ENCODE measurements around the gene ZNF674. TPM values are rescaled to one million over a fixed set of nuclear protein-coding genes. Genes with fewer than 3 reads are reported as not detected.

ZNF674 gene
- polyA plus RNA-seq, 1 donor from 2014 or later, result 10.8 TPM

DNA sequence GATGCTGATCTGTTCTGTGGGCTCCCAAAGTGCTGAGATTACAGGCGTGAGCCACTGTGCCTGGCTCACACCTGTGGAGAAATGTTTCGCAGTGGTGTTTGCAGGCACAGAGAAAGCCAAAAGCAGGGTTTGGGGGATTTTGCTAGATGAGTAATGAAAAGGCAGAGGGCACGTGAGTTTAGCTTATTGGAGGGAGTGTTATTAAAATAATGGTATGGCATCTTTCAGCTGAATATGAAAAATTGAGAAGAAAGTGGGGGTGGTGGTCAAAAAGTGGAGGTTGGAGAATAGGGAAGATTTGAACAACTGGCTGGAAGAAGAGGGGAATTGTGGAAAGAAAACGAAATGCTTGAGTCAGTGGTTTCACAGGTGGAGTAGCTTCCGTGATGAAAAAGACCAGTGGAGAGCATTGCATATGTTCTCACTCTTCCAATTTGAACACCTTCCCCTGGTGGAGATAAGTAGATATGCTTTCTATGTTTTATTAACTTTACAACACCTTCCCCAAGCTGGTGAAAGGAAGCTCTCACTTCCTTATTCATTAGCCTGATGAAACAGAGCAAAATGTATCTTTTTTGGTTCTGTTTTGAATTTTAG, 27.2 kb upstream of the ZNF674 start (continued):
- no peak for TF ChIP-seq EP300 (conservative IDR thresholded peaks at IDR 0.05; ENCODE audit: poor library complexity, severe bottlenecking)
- no peak for TF ChIP-seq MXI1 (conservative IDR thresholded peaks at IDR 0.05; ENCODE audit: poor library complexity, severe bottlenecking)
- no peak for TF ChIP-seq POLR2AphosphoS5 (IDR thresholded peaks at IDR 0.05)

DNA sequence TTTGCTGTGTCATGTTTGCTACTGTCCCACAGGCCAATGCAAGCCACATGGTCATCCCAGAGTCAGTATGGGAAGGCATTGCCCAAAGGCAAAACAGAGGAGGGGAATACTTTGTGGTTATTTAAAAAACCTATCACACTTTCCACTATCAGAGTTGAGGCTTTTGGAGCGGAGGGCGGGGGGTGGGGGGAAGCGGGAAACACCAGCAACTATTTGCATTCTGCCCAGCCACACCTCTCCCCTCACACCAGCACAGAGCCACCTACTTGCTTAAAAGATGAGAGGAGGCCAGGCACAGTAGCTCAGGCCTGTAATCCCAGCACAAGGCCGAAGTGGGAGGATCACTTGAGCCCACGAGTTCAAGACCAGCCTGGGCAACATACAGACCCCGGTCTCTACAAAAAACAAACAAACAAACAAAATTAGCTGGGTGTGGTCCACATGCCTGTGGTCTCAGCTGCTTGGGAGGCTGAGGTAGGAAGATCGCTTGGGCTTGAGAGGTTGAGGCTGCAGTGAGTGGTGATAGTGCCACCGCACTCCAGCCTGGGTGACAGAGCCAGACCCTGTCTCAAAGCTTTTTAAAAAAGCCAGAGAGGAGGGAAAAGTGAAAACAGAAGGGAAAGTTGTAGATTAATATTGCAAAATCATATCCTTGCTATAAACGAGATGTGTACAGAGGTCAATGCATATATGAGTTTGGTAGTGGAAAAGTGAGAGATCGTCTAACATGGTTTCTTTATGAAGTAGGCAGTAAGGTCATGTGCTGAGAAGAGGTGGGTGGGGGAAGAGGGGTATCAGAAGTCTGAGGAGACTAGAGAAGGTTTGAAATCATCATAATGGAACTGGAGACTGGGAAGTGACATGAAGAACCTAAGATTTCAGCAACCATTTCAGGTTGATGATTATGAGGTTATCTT, 26.5 kb upstream of the ZNF674 start:
- Histone ChIP-seq H3K79me2 (replicated peaks; ENCODE audit: insufficient read depth, low read length) (no peaks in the 10 kb centered on the region), H3K9ac (ENCODE audit: low read length) (no peak overlapping the region), H3K9me2 (ENCODE audit: insufficient read depth, low read length) (no peaks in the 10 kb centered on the region), H3K4me3 (ENCODE audit: low read length) (no peak overlapping the region), H3K27me3 (ENCODE audit: insufficient read depth, low read depth, low read length) (peaks cover 16% of the 10 kb centered on the region), H2AFZ (ENCODE audit: low read depth, low read length) (no peak overlapping the region), H3K27ac (ENCODE audit: low read length) (no peak overlapping the region), H4K20me1 (ENCODE audit: insufficient read depth) (no peaks in the 10 kb centered on the region), H3K4me2 (ENCODE audit: low read length) (no peak overlapping the region), H3K9me3 (ENCODE audit: low read length) (no peaks in the 10 kb centered on the region), H3K36me3 (ENCODE audit: insufficient read depth, low read length) (no peaks in the 10 kb centered on the region), H3F3A (ENCODE audit: insufficient read depth, low read length, poor library complexity, severe bottlenecking) (no peaks in the 10 kb centered on the region)
- no peak for TF ChIP-seq MXI1 (conservative IDR thresholded peaks at IDR 0.05; ENCODE audit: poor library complexity, severe bottlenecking)
- no peak for TF ChIP-seq SMC3 (conservative IDR thresholded peaks at IDR 0.05; ENCODE audit: poor library complexity)
- TF ChIP-seq, protein P1, sequence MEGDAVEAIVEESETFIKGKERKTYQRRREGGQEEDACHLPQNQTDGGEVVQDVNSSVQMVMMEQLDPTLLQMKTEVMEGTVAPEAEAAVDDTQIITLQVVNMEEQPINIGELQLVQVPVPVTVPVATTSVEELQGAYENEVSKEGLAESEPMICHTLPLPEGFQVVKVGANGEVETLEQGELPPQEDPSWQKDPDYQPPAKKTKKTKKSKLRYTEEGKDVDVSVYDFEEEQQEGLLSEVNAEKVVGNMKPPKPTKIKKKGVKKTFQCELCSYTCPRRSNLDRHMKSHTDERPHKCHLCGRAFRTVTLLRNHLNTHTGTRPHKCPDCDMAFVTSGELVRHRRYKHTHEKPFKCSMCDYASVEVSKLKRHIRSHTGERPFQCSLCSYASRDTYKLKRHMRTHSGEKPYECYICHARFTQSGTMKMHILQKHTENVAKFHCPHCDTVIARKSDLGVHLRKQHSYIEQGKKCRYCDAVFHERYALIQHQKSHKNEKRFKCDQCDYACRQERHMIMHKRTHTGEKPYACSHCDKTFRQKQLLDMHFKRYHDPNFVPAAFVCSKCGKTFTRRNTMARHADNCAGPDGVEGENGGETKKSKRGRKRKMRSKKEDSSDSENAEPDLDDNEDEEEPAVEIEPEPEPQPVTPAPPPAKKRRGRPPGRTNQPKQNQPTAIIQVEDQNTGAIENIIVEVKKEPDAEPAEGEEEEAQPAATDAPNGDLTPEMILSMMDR (IDR thresholded peaks at IDR 0.05; ENCODE audit: poor library complexity, severe bottlenecking), result no peak
- no peak for TF ChIP-seq RAD21 (conservative IDR thresholded peaks at IDR 0.05)
- no peak for TF ChIP-seq POLR2AphosphoS5 (IDR thresholded peaks at IDR 0.05)

DNA sequence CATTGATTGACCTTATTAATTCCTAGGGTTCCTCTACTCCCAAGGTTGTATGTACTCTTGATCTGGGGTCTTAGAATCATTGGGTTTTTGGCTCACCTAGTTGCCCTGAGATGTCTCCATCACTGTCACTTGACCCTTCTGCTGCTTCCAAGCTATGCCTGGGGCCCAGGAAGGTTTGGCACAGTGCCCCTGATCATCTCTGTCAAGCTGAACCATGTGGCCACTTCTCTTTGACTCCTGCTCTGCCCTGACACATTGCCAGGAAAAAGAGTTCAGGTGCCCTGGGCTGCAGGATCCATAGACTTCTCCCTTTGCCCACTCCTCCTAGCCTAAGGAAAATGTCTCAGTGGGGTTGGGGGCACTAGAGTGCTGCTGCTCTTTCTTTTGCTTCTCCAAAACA, 24.4 kb upstream of the ZNF674 start:
- Histone ChIP-seq H3K9me2 (ENCODE audit: insufficient read depth, low read length) (no peaks in the 10 kb centered on the region), H3F3A (ENCODE audit: insufficient read depth, low read length, poor library complexity, severe bottlenecking) (no peaks in the 10 kb centered on the region), H2AFZ (ENCODE audit: low read depth, low read length) (no peak overlapping the region), H3K9ac (ENCODE audit: low read length) (no peak overlapping the region), H3K9me3 (ENCODE audit: low read length) (no peaks in the 10 kb centered on the region), H4K20me1 (ENCODE audit: insufficient read depth) (no peaks in the 10 kb centered on the region), H3K36me3 (ENCODE audit: insufficient read depth, low read length) (no peaks in the 10 kb centered on the region), H3K4me2 (ENCODE audit: low read length) (no peak overlapping the region), H3K79me2 (replicated peaks; ENCODE audit: insufficient read depth, low read length) (no peaks in the 10 kb centered on the region), H3K4me3 (ENCODE audit: low read length) (no peak overlapping the region), H3K27me3 (ENCODE audit: insufficient read depth, low read depth, low read length) (peaks cover 8% of the 10 kb centered on the region), H3K27ac (ENCODE audit: low read length) (no peak overlapping the region)
- TF ChIP-seq EZH2 (IDR thresholded peaks at IDR 0.05; ENCODE audit: borderline replicate concordance, insufficient read depth, low read length, poor library complexity, severe bottlenecking) (no peak), SMC3 (conservative IDR thresholded peaks at IDR 0.05; ENCODE audit: poor library complexity) (no peak), RAD21 (conservative IDR thresholded peaks at IDR 0.05) (no peak)
- TF ChIP-seq, protein P2, sequence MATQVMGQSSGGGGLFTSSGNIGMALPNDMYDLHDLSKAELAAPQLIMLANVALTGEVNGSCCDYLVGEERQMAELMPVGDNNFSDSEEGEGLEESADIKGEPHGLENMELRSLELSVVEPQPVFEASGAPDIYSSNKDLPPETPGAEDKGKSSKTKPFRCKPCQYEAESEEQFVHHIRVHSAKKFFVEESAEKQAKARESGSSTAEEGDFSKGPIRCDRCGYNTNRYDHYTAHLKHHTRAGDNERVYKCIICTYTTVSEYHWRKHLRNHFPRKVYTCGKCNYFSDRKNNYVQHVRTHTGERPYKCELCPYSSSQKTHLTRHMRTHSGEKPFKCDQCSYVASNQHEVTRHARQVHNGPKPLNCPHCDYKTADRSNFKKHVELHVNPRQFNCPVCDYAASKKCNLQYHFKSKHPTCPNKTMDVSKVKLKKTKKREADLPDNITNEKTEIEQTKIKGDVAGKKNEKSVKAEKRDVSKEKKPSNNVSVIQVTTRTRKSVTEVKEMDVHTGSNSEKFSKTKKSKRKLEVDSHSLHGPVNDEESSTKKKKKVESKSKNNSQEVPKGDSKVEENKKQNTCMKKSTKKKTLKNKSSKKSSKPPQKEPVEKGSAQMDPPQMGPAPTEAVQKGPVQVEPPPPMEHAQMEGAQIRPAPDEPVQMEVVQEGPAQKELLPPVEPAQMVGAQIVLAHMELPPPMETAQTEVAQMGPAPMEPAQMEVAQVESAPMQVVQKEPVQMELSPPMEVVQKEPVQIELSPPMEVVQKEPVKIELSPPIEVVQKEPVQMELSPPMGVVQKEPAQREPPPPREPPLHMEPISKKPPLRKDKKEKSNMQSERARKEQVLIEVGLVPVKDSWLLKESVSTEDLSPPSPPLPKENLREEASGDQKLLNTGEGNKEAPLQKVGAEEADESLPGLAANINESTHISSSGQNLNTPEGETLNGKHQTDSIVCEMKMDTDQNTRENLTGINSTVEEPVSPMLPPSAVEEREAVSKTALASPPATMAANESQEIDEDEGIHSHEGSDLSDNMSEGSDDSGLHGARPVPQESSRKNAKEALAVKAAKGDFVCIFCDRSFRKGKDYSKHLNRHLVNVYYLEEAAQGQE (IDR thresholded peaks at IDR 0.05; ENCODE audit: borderline replicate concordance), result no peak

All from neural cell (in vitro differentiated cells).